ENCODE results near the gene NEURL1B. TPM values are rescaled to one million over a fixed set of nuclear protein-coding genes. Genes with fewer than 3 reads are reported as not detected.

NEURL1B gene
- total RNA-seq, 1 experiment from 2014 or later, result 15.4 TPM

- Histone ChIP-seq H3K27me3 (replicated peaks) (no peaks in the 10 kb centered on the region), H3K4me1 (replicated peaks) (no peaks in the 10 kb centered on the region), H3K27ac (no peak overlapping the region), H3K4me3 (no peak overlapping the region), H3K36me3 (peaks cover 20% of the 10 kb centered on the region), H3K9me3 (replicated peaks) (no peaks in the 10 kb centered on the region)
- no peak for DNase-seq (ENCODE audit: low read depth in 1 of 2, low spot score in 2 of 2)
These were observed 46.9 kb downstream of the NEURL1B start for GRCh38 chr5:172687940-172688339.

DNA sequence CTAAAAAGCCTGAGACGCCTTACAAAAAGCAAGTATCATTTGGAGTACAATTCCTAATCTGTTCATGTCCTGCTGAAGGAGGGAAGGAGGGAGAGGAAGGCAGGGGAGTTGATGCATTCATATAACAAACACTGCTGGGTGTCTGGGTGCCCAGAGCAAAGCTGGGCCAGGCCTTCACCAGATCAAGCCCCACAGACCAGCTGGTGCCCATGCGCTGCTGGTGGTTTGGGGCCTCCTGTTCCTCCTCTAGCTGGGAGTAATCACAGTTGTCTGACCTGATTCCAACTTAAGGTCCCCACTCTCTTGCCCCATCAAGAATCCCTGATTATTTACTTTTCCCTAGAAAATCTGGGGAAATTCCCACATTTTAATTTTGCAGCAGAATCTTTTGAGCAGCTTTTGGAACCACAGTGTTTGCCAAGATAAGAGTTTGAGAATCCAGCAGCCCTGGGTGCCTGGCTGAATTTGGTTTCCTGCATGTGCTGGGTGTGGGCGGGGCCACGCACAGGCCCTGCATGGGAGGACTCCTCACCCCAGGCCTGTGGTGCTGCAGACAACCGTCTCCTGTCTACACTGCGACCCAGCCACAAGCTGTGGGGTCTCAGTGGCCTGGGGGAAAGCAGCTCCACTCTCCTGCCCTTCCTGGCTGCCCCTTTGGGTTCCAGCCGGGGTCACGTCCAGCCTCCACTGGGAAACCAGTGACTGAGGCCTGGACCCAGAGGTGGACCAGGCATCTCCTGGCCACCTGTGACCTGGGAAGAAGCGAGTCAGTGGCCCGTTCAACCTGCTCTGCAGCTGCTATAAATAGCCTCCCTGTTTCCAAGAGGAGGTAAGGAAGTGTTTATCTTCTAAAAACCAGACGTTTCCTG is 47.5 kb downstream of the NEURL1B start:
- no peak for DNase-seq (ENCODE audit: low read depth in 1 of 2, low spot score in 2 of 2)
- Histone ChIP-seq H3K9me3 (replicated peaks) (no peaks in the 10 kb centered on the region), H3K27me3 (replicated peaks) (no peaks in the 10 kb centered on the region), H3K4me3 (no peak overlapping the region), H3K4me1 (replicated peaks) (no peaks in the 10 kb centered on the region), H3K27ac (no peak overlapping the region), H3K36me3 (peaks cover 20% of the 10 kb centered on the region)

GRCh38 chr5:172689218-172689572 is 48.1 kb downstream of the NEURL1B start:
- no peak overlapping the region for H3K27ac ChIP-seq
- H3K27me3 ChIP-seq (replicated peaks), result no peaks in the 10 kb centered on the region
- peaks cover 19% of the 10 kb centered on the region for H3K36me3 ChIP-seq
- H3K4me1 ChIP-seq (replicated peaks), result no peaks in the 10 kb centered on the region
- H3K4me3 ChIP-seq, result no peak overlapping the region
- DNase-seq (ENCODE audit: low read depth in 1 of 2, low spot score in 2 of 2), result no peak
- H3K9me3 ChIP-seq (replicated peaks), result no peaks in the 10 kb centered on the region

DNA sequence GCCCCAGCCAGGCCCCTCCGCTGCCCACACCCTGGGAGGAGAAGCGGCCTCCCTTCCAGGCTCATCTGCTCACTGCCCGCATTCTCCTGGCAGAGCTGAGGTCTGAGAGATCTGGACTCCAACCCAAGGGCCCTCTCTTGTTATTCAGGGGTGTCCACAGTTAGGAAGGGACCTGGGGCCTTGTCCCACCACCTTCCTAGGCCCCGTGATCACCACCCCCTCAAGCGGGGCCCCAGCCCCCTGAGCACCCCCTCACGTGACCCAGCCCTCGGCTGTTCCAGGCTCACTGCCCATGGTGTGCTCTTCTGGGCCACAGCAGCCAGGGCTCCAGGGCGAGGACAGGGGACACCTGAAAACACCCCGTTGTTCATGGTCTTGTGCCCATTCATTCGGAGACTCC is 48.7 kb downstream of the NEURL1B start:
- DNase-seq (ENCODE audit: low read depth in 1 of 2, low spot score in 2 of 2), result no peak
- no peaks in the 10 kb centered on the region for H3K27me3 ChIP-seq (replicated peaks)
- H3K4me3 ChIP-seq, result no peak overlapping the region
- H3K9me3 ChIP-seq (replicated peaks), result no peaks in the 10 kb centered on the region
- H3K36me3 ChIP-seq, result peaks cover 14% of the 10 kb centered on the region
- no peaks in the 10 kb centered on the region for H3K4me1 ChIP-seq (replicated peaks)
- no peak overlapping the region for H3K27ac ChIP-seq

DNA sequence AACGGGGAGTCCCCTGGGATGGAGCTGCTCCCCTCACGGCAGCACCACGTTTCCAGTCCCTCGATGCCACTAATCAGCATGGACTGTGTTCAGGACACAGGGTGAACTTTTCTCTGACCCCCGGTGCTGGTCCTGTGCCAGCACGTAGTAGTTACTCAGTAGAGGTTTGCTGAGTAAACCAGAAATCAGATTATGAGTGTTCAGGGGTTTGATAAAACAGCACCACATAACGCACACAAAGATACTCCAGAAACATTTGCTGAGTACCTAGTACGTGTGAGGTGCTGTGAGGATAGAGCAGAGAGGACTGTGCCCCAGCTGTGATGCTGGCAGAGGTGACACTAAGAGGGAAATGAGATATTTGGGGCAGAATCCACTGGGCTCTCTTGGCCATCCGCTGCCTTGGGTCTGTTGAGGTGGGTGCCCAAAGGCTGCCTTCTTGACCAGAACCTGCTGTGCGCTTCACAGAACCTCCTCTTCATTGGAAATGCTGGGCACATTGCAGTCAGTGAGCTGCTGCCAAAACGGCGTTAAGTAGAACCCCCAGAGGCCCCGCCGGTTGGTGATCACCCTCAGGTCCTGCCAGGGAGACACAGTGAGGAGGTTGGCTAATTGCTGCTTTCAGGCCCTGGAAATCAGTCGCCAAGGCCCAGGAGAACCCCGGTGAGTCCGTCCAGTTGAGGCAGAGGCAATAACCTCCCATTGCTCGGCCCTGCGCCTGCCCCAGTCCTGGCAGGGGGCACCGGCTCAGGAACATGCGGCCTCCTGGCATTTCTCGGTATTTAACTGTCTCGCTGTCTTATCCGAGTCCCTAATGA is 49.4 kb downstream of the NEURL1B start:
- no peaks in the 10 kb centered on the region for H3K27me3 ChIP-seq (replicated peaks)
- H3K4me1 ChIP-seq (replicated peaks), result no peaks in the 10 kb centered on the region
- no peaks in the 10 kb centered on the region for H3K9me3 ChIP-seq (replicated peaks)
- no peak for DNase-seq (ENCODE audit: low read depth in 1 of 2, low spot score in 2 of 2)
- H3K27ac ChIP-seq, result no peak overlapping the region
- H3K36me3 ChIP-seq, result peaks cover 13% of the 10 kb centered on the region
- no peak overlapping the region for H3K4me3 ChIP-seq

DNA sequence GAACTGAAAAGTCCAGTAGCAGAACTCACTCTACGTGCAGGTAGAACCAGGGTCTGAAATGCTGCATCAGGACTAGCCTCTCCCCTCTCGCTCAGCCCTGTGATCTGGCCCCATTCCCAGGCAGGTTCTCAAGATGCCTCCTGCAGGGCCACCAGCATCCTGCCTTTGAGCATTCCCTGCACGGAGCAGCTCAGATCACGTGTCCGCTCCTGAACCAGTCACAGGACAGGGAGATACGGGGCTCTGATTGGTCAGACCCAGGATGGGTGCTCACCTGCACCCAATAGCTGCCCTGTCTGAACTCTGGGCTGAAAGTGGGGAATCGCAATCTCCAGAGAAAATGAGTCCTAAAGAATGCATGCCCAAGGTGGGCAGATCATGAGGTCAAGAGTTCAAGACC is 50.8 kb downstream of the NEURL1B start:
- Histone ChIP-seq H3K9me3 (replicated peaks) (no peaks in the 10 kb centered on the region), H3K4me1 (replicated peaks) (peaks cover 4% of the 10 kb centered on the region), H3K4me3 (no peak overlapping the region), H3K36me3 (peaks cover 13% of the 10 kb centered on the region), H3K27me3 (replicated peaks) (no peaks in the 10 kb centered on the region), H3K27ac (no peak overlapping the region)
- DNase-seq (ENCODE audit: low read depth in 1 of 2, low spot score in 2 of 2), result no peak

DNA sequence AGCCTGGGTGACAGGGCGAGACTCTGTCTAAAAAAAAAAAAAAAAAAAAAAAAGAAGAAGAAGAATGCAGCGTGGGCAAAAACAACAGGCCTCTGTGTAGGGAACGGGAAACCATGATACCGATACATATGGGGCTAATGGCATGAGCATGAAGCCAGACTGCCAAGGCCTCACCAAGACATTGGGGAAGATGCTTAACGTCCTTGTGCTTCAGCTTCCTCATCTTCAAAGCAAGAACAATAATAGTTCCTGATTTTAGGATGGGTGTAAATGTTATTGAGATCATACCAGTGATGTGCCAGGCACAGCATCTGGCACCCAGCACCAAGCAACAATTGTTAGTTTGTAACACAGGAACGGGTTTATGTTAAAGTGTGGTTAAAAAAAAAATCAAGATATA is 51.4 kb downstream of the NEURL1B start:
- Histone ChIP-seq H3K4me1 (replicated peaks) (peaks cover 8% of the 10 kb centered on the region), H3K27me3 (replicated peaks) (no peaks in the 10 kb centered on the region), H3K36me3 (peaks cover 13% of the 10 kb centered on the region), H3K27ac (no peak overlapping the region), H3K9me3 (replicated peaks) (no peaks in the 10 kb centered on the region), H3K4me3 (no peak overlapping the region)
- DNase-seq (ENCODE audit: low read depth in 1 of 2, low spot score in 2 of 2), result no peak

DNA sequence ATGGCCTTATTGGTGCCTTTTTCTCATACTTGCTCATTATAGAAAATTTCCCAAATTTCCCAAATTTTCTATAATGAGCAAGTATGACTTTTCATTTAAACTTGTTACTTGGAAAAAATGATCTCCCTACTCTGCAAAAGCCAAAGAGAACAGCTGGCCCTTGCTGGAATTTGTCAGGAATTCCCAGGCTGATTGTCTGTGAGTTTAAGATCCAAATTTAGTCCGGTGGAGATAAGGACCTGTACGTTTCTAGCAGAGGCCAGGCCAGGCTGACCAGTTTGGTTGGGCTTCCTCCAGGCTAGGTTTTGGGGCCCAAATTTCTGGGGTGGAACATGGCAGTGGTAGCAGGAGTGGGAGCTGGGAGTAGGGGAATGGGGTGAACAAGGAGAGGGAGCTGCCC is 51.9 kb downstream of the NEURL1B start:
- Histone ChIP-seq H3K9me3 (replicated peaks) (no peaks in the 10 kb centered on the region), H3K4me3 (no peak overlapping the region), H3K27ac (no peak overlapping the region), H3K27me3 (replicated peaks) (no peaks in the 10 kb centered on the region), H3K4me1 (replicated peaks) (peaks cover 8% of the 10 kb centered on the region), H3K36me3 (peaks cover 12% of the 10 kb centered on the region)
- DNase-seq (ENCODE audit: low read depth in 1 of 2, low spot score in 2 of 2), result no peak

DNA sequence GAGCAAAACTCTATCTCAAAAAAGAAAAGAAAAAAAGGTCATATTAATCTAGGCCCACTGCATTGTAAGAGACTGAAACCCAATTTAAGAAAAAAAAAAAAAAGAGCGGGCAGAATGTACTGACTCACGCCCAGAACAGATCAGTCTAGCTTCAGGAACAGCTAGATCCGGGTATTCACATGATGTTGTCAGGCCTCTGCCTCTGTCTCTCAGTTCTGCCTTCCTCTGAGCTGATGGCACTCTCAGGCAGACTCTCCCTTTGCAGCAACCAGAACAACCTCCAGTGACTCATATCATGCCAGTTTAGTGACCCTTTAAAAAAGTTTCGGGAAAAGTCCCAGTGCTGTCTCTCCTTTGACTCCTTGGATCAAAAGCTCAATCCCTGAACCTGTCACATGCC is 53.0 kb downstream of the NEURL1B start:
- Histone ChIP-seq H3K4me3 (no peak overlapping the region), H3K4me1 (replicated peaks) (peaks cover 8% of the 10 kb centered on the region), H3K36me3 (peaks cover 5% of the 10 kb centered on the region), H3K27ac (no peak overlapping the region), H3K9me3 (replicated peaks) (no peaks in the 10 kb centered on the region), H3K27me3 (replicated peaks) (no peaks in the 10 kb centered on the region)
- DNase-seq (ENCODE audit: low read depth in 1 of 2, low spot score in 2 of 2), result no peak

DNA sequence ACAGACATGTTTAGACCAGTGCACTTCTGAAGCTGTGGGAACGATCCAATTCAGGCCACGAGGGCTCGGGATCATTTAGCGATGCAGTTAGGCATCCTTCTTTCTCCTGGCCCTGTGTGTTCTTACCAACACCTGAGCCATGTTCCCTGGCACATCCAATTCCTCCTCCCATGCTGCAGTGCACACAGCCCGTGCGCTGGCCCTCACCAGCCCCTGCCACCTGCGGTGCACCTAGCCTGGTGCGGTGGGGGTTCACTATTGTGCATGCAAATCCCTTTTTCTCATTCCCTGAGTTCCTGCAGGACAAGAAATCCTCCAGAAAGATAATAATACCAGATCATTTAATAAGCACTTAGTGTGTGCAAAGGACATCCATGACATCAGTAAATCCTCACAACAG is 53.5 kb downstream of the NEURL1B start:
- Histone ChIP-seq H3K36me3 (peaks cover under 1% of the 10 kb centered on the region; the same call in 1 of the 2 replicates), H3K9me3 (replicated peaks) (no peaks in the 10 kb centered on the region), H3K27ac (no peak overlapping the region), H3K4me1 (replicated peaks) (peaks cover 8% of the 10 kb centered on the region), H3K27me3 (replicated peaks) (no peaks in the 10 kb centered on the region), H3K4me3 (no peak overlapping the region)
- DNase-seq (ENCODE audit: low read depth in 1 of 2, low spot score in 2 of 2), result no peak

- H3K36me3 ChIP-seq, result no peaks in the 10 kb centered on the region
- H3K4me3 ChIP-seq, result no peak overlapping the region
- H3K27ac ChIP-seq, result no peak overlapping the region
- no peak for DNase-seq (ENCODE audit: low read depth in 1 of 2, low spot score in 2 of 2)
- peaks cover 8% of the 10 kb centered on the region for H3K4me1 ChIP-seq (replicated peaks)
- no peaks in the 10 kb centered on the region for H3K27me3 ChIP-seq (replicated peaks)
- H3K9me3 ChIP-seq (replicated peaks), result no peaks in the 10 kb centered on the region
These were observed 54.4 kb downstream of the NEURL1B start for GRCh38 chr5:172695232-172696054.

GRCh38 chr5:172696171-172696849 is 55.2 kb downstream of the NEURL1B start:
- Histone ChIP-seq H3K9me3 (replicated peaks) (no peaks in the 10 kb centered on the region), H3K36me3 (no peaks in the 10 kb centered on the region), H3K27ac (no peak overlapping the region), H3K27me3 (replicated peaks) (peaks cover 5% of the 10 kb centered on the region; the same call in 1 of the 2 replicates), H3K4me1 (replicated peaks) (peaks cover 8% of the 10 kb centered on the region), H3K4me3 (no peak overlapping the region)
- no peak for DNase-seq (ENCODE audit: low read depth in 1 of 2, low spot score in 2 of 2)
